AG09309 (cell line): ENCODE data around the gene JAML.

ENCODE experiments used
- DNase-seq: peaks from one replicate; pipeline ENCODE4 v3.0.0-alpha.2; 2010; ENCODE audit warnings: low read depth
- H3K4me3 ChIP-seq: 2 replicates; pipeline ENCODE4 v1.5.1; 2011; ENCODE audit warnings: mild to moderate bottlenecking, low read depth, low read length, moderate library complexity; ENCODE audit not compliant: control insufficient read depth
- TF ChIP-seq, protein P1 (sequence below): IDR thresholded peaks from 2 replicates; pipeline ENCODE4 v1.5.1; 2011; ENCODE audit warnings: mild to moderate bottlenecking, low read depth, low read length, inconsistent platforms; ENCODE audit not compliant: insufficient read depth, control insufficient read depth; ENCODE audit errors: missing control alignments

Gene JAML

DNA sequence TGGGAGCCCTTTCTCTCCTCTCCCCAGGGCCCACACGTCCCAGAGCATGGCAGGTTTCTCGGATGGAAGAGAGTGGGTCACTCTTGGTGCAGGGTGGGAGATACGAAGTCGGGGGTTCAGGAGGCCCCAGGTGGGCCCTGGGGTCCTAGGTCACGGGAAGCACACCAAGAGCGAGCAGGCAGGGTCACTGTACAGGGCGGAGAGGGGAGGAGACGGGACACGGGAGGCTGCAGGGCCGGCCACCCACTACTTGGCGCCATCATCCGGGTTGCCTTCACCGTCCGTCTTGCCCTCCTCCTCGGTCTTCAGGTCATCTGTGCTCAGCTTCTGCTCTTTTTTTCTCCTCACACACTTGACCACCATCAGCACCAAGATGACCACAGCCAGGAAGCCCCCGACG, 58.2 kb downstream of the JAML start:
- no peak for DNase-seq
- no peak overlapping the region for H3K4me3 ChIP-seq
- TF ChIP-seq, protein P1, sequence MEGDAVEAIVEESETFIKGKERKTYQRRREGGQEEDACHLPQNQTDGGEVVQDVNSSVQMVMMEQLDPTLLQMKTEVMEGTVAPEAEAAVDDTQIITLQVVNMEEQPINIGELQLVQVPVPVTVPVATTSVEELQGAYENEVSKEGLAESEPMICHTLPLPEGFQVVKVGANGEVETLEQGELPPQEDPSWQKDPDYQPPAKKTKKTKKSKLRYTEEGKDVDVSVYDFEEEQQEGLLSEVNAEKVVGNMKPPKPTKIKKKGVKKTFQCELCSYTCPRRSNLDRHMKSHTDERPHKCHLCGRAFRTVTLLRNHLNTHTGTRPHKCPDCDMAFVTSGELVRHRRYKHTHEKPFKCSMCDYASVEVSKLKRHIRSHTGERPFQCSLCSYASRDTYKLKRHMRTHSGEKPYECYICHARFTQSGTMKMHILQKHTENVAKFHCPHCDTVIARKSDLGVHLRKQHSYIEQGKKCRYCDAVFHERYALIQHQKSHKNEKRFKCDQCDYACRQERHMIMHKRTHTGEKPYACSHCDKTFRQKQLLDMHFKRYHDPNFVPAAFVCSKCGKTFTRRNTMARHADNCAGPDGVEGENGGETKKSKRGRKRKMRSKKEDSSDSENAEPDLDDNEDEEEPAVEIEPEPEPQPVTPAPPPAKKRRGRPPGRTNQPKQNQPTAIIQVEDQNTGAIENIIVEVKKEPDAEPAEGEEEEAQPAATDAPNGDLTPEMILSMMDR, result no peak

DNA sequence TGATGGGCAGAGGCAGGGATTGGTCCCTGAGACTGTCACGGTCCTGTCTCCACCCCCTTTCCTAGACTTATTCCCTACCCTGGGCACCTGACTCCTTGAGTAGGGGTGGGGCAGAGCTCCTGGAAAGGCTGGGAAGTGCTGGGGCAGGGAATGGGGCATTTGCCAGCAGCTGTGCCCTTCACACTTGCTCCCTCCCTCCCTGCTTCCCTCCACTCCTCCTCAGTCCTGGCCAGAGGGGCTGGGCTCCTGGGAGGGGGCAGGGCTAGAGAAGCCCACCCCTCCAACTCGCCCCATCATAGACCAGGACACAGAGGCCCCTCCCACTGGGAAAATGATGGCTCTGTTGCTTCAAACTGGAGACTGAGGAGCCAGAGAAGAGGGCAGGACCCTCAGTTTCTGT, 59.9 kb downstream of the JAML start:
- no peak overlapping the region for H3K4me3 ChIP-seq

DNA sequence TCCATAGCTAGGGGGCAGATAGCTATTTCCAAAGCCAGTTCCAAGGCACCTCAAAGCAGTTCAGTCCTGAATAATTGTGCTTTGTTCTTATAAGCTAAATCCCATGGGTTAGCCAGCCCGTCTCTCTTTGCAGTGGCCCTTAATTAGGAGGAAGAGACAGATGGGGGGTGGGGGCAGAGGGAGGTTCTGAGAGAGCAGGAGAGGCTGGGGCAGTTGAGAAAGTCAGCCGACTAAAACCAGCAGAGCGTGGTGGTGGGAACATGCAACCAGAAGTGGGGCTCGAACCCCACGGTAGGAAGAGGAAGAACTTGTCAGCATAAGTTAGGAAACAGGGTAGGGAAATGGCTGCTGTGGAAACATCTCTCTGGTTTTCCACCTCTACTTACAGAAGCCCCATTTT, 61.3 kb downstream of the JAML start:
- TF ChIP-seq, protein P1, result no peak
- H3K4me3 ChIP-seq, result no peak overlapping the region
- DNase-seq, result no peak

More for the DNA sequence above, 59.9 kb downstream of the JAML start:
- DNase-seq, result no peak
- TF ChIP-seq, protein P1, result no peak

DNA sequence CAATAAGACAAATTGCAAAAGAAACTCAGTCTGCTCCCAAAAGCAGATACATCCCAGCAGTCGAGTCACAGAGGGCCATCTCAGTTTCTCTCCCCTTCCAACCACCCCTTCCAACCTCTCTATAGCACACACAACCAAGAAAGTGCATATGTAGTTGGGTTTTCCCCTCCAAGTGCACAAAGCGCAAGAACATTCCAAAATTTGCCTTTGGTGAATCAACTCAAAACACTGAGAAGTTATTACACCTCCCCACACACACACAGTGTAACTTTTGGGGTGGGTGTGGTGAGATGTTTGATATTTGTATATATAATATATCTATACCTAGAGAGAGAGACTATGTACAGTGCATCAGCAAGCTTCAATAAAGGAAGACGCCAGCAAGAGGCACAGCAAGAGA, 62.0 kb downstream of the JAML start:
- H3K4me3 ChIP-seq, result no peak overlapping the region
- TF ChIP-seq, protein P1, result no peak
- no peak for DNase-seq

DNA sequence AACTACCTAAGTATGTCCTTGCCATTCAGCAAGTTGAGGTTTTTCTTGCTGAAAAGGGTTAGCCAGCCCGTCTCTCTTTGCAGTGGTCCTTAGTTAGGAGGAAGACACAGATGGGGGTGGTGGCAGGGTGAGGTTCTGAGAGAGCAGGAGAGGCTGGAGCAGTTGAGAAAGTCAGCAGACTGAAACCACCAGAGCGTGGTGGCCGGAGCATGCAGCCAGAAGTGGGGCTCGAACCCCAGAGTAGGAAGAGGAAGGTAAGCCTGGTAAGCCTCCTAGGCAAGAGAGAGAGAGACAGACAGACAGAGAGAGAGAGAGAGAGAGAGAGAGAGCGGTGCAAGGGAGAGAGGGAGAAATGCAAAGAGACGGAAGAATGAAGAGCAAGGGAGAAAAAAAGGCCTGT, 63.0 kb downstream of the JAML start:
- DNase-seq, result no peak
- H3K4me3 ChIP-seq, result no peak overlapping the region
- TF ChIP-seq, protein P1, result no peak

DNA sequence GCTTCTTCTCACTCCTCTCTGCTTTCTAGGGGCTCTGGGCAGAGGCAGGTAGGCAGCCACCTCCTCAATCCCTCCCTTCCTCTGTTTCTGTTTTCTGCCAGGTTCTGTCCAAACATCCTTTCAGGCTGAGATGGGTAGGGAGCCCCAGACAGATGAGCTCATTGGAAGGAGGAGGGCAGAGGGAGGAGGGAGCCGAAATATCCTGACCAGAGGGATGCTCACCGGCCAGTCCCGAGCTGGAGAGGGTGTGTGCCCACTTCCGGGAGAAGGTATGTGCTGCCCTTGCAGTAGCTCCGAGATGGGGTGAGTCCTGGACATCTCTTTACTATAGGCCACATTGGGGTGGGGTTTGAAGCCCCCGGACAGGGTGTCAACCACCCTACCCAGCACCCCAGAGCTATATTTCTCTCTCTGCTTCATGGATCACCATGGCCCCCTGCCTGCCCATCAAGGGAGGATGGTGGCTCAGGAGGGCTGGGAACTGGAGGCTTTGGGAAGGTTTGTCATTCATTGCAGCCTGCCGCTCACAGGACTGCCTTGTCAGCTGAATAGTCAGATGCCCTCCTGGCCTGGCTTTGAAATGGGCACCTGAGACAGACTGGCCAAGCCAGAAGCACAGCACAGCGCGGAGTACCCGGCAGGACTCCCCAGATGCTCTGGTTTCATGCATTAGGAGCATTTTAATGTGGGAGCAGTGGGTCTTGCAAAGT, 67.5 kb downstream of the JAML start:
- TF ChIP-seq, protein P1, result no peak
- no peak overlapping the region for H3K4me3 ChIP-seq
- no peak for DNase-seq
